ENCODE data around the gene SLC27A6. TPM values are rescaled to one million over a fixed set of nuclear protein-coding genes. Genes with fewer than 3 reads are reported as not detected.

The SLC27A6 gene
- total RNA-seq, 1 donor from 2014 or later = not detected

DNA sequence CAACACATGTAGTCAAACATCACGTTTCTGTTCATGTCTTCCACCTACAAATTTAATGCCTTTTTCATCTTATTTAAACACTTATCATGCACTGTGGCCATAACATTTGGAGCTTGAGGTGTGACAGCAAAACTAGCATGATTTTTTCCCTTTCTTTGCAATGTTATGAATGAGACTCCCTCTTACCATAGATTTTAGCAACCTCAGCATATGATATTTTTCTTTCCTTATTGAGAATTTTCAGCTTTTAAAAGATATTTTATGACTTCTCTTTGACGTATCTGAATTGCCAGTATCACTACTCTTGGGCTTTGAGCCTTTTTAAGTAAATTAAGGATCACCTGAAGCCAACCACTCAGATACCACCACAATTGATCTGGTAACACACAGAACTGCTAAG is 96.6 kb downstream of the SLC27A6 start:
- DNase-seq (no peak), ATAC-seq (no peak)
- H3K27ac ChIP-seq = no peak overlapping the region
- TF ChIP-seq, protein P1, sequence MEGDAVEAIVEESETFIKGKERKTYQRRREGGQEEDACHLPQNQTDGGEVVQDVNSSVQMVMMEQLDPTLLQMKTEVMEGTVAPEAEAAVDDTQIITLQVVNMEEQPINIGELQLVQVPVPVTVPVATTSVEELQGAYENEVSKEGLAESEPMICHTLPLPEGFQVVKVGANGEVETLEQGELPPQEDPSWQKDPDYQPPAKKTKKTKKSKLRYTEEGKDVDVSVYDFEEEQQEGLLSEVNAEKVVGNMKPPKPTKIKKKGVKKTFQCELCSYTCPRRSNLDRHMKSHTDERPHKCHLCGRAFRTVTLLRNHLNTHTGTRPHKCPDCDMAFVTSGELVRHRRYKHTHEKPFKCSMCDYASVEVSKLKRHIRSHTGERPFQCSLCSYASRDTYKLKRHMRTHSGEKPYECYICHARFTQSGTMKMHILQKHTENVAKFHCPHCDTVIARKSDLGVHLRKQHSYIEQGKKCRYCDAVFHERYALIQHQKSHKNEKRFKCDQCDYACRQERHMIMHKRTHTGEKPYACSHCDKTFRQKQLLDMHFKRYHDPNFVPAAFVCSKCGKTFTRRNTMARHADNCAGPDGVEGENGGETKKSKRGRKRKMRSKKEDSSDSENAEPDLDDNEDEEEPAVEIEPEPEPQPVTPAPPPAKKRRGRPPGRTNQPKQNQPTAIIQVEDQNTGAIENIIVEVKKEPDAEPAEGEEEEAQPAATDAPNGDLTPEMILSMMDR (IDR thresholded peaks at IDR 0.05) = no peak
- intact Hi-C loops (cut with DNase I) = no loop called here
- H3K36me3 ChIP-seq = no peaks in the 10 kb centered on the region
- no peaks in the 10 kb centered on the region for H3K9me3 ChIP-seq
- H3K4me3 ChIP-seq = no peak overlapping the region
- no peaks in the 10 kb centered on the region for H3K27me3 ChIP-seq
- H3K4me1 ChIP-seq = no peaks in the 10 kb centered on the region

DNA sequence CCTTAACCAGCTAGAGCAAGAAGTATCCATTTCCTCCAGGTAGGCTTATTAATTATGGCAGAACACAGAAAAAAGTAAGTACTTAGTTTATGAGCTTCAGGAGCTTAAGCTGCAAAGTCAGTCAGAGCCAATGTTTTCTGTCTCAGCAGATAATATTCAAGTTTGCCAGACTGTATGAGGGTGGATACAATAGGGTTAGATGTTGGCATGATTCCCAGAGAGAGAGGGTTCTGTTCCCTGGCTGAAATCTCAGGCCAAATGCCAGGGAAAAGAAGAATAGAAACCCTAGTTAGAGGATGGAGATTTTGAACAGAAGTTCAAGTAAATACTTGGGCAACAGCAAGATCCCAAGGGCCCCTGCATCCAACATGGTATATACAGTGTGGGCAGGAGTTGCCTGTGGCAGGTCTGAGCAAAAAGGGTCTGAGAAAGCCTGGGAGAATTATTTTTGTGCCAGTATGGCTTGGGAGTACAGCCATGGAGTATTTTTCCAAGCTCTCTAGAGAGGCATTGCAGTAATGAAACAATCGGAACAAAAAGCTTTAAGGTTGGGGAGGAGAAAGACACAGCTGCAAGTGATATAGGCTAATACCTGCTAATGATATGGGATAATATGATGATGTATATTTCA is 98.3 kb downstream of the SLC27A6 start:
- H3K27me3 ChIP-seq = no peaks in the 10 kb centered on the region
- intact Hi-C loops (cut with DNase I) = no loop called here
- ATAC-seq (no peak), DNase-seq (no peak)
- H3K9me3 ChIP-seq = no peaks in the 10 kb centered on the region
- no peak overlapping the region for H3K4me3 ChIP-seq
- no peak overlapping the region for H3K27ac ChIP-seq
- TF ChIP-seq, protein P1 (IDR thresholded peaks at IDR 0.05) = no peak
- H3K36me3 ChIP-seq = no peaks in the 10 kb centered on the region
- H3K4me1 ChIP-seq = no peaks in the 10 kb centered on the region

DNA sequence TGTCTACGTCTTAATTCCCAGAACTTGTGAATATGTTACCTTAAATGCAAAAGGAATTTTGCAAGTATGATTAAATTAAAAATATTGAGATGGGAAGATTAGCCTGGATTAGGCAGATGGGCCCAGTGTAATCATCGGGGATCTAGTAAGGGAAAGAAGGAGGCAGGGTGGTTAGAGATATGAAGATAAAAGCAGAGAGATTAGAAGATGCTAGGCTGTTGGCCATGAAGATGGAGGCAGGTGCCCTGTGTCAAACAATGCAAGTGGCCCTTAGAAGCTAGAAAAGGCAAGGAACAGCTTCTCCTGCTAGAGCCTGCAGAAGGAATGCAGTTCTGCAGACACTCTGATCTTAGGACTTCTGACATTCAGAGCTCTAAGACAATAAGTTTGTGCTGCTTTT is 100.4 kb downstream of the SLC27A6 start:
- intact Hi-C loops (cut with DNase I) = no loop called here
- TF ChIP-seq, protein P1 (IDR thresholded peaks at IDR 0.05) = no peak
- ATAC-seq (no peak), DNase-seq (no peak)
- Histone ChIP-seq H3K4me1 (no peaks in the 10 kb centered on the region), H3K27me3 (no peaks in the 10 kb centered on the region), H3K4me3 (no peak overlapping the region), H3K27ac (no peak overlapping the region), H3K36me3 (no peaks in the 10 kb centered on the region), H3K9me3 (no peaks in the 10 kb centered on the region)

- Histone ChIP-seq H3K4me3 (no peak overlapping the region), H3K36me3 (no peaks in the 10 kb centered on the region), H3K27me3 (no peaks in the 10 kb centered on the region), H3K27ac (no peak overlapping the region), H3K9me3 (no peaks in the 10 kb centered on the region), H3K4me1 (no peaks in the 10 kb centered on the region)
- TF ChIP-seq, protein P1 (IDR thresholded peaks at IDR 0.05) = no peak
- ATAC-seq = no peak
- no peak for DNase-seq
- intact Hi-C loops (cut with DNase I) = no loop called here
These were observed 102.5 kb downstream of the SLC27A6 start for GRCh38 chr5:129067745-129068144.

DNA sequence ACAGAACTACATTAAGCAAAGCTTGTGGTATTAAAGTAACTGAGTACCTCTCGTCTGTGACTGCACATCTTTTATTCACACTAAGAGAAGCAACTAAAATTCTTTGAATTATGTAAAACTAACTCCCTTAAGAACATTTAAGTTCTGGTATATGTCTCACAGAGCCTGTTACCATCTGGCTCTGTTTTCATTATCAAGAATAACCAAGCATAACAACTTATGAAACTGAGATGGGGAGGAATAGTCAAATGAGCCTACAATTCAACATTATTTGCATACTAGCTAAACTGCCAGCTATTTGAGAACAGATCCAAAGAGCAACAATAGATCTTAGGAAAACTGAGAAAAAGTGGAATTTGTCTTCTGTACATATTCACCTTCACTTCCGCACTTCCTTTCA is 104.0 kb downstream of the SLC27A6 start:
- DNase-seq (no peak), ATAC-seq (no peak)
- Histone ChIP-seq H3K27ac (no peak overlapping the region), H3K4me3 (no peak overlapping the region), H3K36me3 (no peaks in the 10 kb centered on the region), H3K27me3 (no peaks in the 10 kb centered on the region), H3K4me1 (no peaks in the 10 kb centered on the region), H3K9me3 (no peaks in the 10 kb centered on the region)
- TF ChIP-seq, protein P1 (IDR thresholded peaks at IDR 0.05) = no peak
- intact Hi-C loops (cut with DNase I) = no loop called here

- TF ChIP-seq, protein P1 (IDR thresholded peaks at IDR 0.05) = no peak
These were observed 107.8 kb downstream of the SLC27A6 start for GRCh38 chr5:129073111-129073510.

More at GRCh38 chr5:129073111-129073510, 107.8 kb downstream of the SLC27A6 start:
- no peak overlapping the region for H3K4me3 ChIP-seq
- ATAC-seq (no peak), DNase-seq (no peak)
- no peaks in the 10 kb centered on the region for H3K4me1 ChIP-seq
- H3K27ac ChIP-seq = no peak overlapping the region
- no peaks in the 10 kb centered on the region for H3K27me3 ChIP-seq
- intact Hi-C loops (cut with DNase I) = no loop called here
- H3K9me3 ChIP-seq = no peaks in the 10 kb centered on the region
- H3K36me3 ChIP-seq = no peaks in the 10 kb centered on the region

All from upper lobe of right lung (tissue), 1 donor.